Measurements from ENCODE around the gene DCBLD1.

DNA sequence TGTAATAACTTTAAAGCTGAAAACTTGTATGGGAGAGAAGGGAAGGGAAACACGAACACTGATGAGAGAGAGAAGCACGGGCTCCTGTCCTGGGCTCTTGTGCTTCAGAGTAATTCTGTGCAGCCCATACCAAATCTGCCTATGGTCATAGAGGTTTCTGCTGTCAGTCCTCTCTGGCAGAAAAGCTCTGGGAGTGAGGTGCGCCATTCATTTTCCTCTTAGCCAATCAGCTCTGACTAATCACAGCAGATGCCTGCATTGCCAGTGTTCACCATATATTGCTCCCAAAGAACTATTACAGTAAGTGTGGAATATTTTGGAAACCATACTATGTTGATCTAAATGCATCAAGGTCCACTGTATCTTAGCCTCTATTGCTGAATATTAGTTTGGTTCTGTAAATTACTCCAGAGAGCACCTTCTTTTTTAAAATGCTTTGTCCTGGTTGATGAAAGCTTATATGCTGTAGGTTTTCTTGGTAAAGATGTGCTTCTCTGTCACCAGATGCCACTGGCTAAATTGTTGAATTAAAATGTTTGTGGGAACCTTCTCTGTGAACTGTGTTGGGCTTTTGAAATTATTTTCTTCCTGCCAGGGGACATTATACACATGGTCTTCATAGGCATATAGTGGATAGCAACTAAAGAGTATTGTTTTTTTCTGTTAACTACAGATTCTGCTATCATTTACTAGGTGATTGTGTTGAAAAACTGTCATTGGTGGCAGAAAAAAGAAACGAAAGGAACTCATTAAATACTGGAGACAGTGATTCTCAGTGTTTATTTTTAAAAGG lies 38.3 kb downstream of the DCBLD1 start:
- TF ChIP-seq POLR2A (IDR thresholded peaks at IDR 0.05; ENCODE audit: borderline replicate concordance, extremely low read depth, insufficient read depth, insufficient read length) (no peak), CTCF (IDR thresholded peaks at IDR 0.05 in 2 of 3, conservative IDR thresholded peaks at IDR 0.05 in 1 of 3; ENCODE audit: borderline replicate concordance in 1 of 3, insufficient read depth in 1 of 3, low read depth in 2 of 3, low read length in 2 of 3) (no peak), POLR2AphosphoS5 (IDR thresholded peaks at IDR 0.05; ENCODE audit: low read depth, low read length) (no peak), EZH2 (IDR thresholded peaks at IDR 0.05) (no peak), RAD21 (IDR thresholded peaks at IDR 0.05; ENCODE audit: low read depth) (no peak), EZH2phosphoT487 (IDR thresholded peaks at IDR 0.05; ENCODE audit: borderline replicate concordance) (no peak), EGR1 (IDR thresholded peaks at IDR 0.05; ENCODE audit: low read depth) (no peak), FOSL1 (IDR thresholded peaks at IDR 0.05; ENCODE audit: low read depth) (no peak)
- TF ChIP-seq, protein P1, sequence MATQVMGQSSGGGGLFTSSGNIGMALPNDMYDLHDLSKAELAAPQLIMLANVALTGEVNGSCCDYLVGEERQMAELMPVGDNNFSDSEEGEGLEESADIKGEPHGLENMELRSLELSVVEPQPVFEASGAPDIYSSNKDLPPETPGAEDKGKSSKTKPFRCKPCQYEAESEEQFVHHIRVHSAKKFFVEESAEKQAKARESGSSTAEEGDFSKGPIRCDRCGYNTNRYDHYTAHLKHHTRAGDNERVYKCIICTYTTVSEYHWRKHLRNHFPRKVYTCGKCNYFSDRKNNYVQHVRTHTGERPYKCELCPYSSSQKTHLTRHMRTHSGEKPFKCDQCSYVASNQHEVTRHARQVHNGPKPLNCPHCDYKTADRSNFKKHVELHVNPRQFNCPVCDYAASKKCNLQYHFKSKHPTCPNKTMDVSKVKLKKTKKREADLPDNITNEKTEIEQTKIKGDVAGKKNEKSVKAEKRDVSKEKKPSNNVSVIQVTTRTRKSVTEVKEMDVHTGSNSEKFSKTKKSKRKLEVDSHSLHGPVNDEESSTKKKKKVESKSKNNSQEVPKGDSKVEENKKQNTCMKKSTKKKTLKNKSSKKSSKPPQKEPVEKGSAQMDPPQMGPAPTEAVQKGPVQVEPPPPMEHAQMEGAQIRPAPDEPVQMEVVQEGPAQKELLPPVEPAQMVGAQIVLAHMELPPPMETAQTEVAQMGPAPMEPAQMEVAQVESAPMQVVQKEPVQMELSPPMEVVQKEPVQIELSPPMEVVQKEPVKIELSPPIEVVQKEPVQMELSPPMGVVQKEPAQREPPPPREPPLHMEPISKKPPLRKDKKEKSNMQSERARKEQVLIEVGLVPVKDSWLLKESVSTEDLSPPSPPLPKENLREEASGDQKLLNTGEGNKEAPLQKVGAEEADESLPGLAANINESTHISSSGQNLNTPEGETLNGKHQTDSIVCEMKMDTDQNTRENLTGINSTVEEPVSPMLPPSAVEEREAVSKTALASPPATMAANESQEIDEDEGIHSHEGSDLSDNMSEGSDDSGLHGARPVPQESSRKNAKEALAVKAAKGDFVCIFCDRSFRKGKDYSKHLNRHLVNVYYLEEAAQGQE (IDR thresholded peaks at IDR 0.05; ENCODE audit: low read depth), result no peak
